ENCODE measurements around the gene GATD1.

DNA sequence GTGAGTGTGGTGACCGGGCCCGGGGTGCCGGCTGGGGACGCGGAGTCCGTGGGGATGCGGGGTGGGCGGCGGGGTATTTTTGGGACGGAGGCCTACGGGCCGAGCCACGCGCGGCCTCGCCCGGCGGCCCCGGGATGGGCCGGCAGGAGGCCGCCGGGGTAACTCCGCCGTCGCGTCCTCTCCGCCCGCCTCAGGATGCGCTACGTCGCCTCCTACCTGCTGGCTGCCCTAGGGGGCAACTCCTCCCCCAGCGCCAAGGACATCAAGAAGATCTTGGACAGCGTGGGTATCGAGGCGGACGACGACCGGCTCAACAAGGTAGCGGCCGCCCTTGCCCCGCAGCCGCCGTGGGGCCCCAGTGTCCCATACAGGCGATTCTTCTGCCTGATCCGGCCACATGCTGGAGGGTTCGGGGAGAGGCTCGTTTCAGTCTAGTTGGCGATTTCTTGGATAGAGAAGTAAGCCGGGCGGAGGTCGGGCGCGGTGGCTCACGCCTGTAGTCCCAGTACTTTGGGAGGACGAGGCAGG lies 32.8 kb upstream of the GATD1 start:
- TF ChIP-seq ESRRG (CRISPR knock-in tag; IDR thresholded peaks at IDR 0.05) (no peak), ZFP30 (CRISPR knock-in tag; IDR thresholded peaks at IDR 0.05) (no peak), ZNF565 (CRISPR knock-in tag; conservative IDR thresholded peaks at IDR 0.05; ENCODE audit: low read depth) (no peak), RARB (CRISPR knock-in tag; IDR thresholded peaks at IDR 0.05) (no peak), ZFP3 (CRISPR knock-in tag; IDR thresholded peaks at IDR 0.05) (no peak), SNAI2 (CRISPR knock-in tag; IDR thresholded peaks at IDR 0.05) (no peak), ZC3H10 (CRISPR knock-in tag; IDR thresholded peaks at IDR 0.05) (no peak), OSR1 (CRISPR knock-in tag; IDR thresholded peaks at IDR 0.05) (no peak), ZNF70 (CRISPR knock-in tag; IDR thresholded peaks at IDR 0.05) (no peak)
- TF ChIP-seq, protein P1, sequence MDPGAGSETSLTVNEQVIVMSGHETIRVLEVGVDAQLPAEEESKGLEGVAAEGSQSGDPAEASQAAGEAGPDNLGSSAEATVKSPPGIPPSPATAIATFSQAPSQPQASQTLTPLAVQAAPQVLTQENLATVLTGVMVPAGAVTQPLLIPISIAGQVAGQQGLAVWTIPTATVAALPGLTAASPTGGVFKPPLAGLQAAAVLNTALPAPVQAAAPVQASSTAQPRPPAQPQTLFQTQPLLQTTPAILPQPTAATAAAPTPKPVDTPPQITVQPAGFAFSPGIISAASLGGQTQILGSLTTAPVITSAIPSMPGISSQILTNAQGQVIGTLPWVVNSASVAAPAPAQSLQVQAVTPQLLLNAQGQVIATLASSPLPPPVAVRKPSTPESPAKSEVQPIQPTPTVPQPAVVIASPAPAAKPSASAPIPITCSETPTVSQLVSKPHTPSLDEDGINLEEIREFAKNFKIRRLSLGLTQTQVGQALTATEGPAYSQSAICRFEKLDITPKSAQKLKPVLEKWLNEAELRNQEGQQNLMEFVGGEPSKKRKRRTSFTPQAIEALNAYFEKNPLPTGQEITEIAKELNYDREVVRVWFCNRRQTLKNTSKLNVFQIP (CRISPR knock-in tag; IDR thresholded peaks at IDR 0.05; ENCODE audit: borderline replicate concordance, low read depth), result no peak
- TF ChIP-seq, protein P2, sequence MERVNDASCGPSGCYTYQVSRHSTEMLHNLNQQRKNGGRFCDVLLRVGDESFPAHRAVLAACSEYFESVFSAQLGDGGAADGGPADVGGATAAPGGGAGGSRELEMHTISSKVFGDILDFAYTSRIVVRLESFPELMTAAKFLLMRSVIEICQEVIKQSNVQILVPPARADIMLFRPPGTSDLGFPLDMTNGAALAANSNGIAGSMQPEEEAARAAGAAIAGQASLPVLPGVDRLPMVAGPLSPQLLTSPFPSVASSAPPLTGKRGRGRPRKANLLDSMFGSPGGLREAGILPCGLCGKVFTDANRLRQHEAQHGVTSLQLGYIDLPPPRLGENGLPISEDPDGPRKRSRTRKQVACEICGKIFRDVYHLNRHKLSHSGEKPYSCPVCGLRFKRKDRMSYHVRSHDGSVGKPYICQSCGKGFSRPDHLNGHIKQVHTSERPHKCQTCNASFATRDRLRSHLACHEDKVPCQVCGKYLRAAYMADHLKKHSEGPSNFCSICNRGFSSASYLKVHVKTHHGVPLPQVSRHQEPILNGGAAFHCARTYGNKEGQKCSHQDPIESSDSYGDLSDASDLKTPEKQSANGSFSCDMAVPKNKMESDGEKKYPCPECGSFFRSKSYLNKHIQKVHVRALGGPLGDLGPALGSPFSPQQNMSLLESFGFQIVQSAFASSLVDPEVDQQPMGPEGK (CRISPR knock-in tag; IDR thresholded peaks at IDR 0.05; ENCODE audit: borderline replicate concordance), result no peak

All from SK-N-SH treated with all-trans-retinoic acid at 6 μM for 48 hours (cell line).